Nucleus accumbens (tissue), 56 donors: ENCODE results near the gene PRR5L.
A peak's percentile ranks its signal among the peaks of the same experiment; 100 is the strongest.
"Not testable (repeated sequence)": the region's sequence is repeated elsewhere in the genome, so short reads cannot be mapped to it uniquely, and the experiment has no call there.

Experiments used
- DNase-seq, 56 donors: peaks; one replicate each; lab custom pipeline; 2025; lab: John Stamatoyannopoulos, UW

PRR5L gene

DNA sequence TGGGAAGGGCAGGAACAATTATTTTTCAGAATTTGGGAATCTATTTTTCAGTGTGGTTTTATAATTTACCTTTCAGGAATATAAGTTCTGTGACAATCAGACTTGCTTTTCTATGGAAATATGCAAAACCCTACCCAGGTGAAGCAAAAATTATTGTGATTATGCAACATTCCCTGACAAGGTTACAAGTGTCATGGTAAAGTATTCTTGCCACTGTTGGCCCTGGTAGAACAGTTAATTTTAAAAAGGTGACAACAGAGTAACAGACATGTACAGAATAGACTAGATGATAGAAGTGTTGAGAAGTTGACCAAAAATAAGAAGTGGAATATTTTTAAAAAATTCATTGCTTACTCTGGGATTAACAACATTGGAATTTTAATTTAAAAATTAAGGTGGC is 184.7 kb downstream of the PRR5L start:
- DNase-seq = no peak

DNA sequence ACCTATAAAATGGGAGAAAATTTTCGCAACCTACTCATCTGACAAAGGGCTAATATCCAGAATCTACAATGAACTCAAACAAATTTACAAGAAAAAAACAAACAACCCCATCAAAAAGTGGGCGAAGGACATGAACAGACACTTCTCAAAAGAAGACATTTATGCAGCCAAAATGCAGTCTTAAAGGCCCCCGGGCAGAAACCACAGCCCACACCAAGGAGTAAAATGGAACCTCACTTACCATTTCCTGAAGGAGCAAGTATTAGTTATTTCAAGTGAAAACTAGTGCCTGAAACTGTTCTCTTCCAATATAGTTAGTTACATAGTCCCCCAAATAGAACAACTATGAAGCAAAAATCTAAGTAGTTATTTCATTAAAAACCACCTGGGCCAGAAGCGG is 187.0 kb downstream of the PRR5L start:
- DNase-seq = not testable (repeated sequence)

DNA sequence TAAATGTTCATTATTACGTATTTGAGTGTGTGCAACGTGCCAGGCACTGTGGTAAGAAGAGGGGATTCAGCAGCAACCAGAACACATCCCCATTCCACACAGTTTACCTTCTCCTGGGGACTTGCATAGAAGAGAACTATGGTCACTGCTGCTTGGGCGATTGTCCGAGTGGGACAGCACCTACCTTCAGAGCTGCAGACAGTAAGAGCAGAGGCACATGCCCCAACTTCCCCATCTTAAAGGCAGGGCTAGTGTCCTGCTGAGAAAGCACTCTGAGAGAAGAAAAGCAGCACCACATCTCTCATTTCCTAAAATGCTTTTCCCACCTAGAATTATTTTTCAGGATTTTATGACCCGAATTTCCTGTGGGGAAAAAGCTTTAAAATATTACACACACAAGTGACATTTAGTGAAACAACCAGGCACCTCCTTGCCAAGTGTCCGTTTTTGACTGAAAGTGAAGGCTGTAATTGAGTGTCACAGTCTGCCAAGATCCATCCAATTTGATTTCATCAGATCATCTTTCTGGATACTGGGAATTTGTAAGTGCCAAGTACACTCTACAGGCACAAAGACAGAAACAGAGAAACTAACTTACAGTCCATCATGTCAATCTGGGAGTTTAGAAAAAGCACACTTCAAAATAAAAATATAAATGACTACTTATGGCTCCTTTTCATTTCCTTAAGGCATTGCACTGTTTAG is 189.4 kb downstream of the PRR5L start:
- DNase-seq = no peak

DNA sequence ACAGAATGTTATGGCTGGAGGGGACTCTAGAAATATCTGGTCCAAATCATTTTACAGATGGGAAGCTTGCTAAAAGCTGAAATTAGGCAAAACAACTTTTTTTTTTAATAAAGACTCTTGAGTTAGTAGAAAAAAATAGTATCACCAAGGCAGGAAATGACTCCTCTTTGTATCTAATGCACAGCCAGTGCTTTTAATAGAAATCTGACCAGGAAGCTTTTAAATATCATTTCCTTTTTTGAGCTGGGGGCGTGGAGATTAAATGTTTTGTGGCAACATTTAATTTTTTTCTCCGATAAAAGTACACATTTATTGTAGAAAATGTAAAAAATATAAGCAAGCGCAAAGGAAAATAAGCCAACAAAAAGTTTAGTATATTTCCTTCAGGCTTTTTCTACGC is 191.5 kb downstream of the PRR5L start:
- no peak for DNase-seq

DNA sequence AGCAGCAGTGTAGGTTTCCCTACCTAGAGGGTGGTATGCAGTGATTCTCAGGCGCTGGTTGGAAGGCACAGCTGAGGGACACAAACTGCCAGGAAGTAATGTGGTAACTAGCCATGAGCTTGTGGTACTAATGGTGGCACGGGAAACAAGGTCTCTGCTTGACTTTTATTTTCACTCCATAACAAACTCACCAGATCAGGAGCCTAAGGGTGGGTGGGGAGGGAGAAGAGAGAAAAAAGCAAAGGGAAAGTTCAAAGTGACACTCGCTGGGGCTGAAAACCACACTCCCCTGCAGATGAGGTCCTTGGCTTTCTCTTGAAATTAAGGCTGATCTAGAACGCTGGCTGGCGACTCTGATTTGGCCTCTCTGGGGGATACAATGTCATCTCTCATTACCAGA is 192.0 kb downstream of the PRR5L start:
- no peak for DNase-seq

DNA sequence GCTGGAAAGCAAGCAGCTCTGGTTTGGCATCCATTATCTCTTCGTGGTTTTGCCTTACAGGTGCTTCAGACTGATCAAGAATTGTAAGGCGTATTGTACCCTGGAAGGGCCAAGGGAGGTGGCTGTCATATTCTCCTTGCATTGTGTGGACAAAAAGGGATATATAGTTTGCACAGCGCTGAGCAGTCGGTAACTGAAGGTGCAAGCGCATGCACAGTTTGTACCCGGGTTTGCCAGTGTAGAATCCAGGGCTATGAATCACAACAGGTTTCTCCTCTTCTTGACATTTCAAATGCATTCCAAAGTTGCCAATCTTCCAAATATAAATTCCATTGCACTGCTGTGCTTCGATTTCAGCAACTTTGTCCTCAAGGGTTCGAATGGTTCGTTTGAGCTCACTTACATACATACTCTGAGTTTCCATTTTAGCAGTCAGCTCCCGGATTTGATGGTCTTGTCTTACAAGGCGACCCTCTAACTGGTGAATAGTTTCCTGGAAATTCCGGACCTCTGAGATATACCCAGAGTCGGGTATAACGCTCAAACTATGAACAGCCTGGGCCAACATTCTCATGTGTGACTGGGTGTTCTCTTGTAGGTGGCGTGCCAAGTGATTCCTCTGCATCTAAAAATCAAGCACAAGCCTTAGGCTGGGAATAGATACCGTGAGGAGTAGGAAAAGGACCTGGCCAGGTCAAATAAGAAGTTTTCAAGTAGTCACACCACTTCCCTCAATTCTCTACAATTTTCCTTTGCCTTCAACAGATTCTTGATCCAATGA is 194.1 kb downstream of the PRR5L start:
- DNase-seq = no peak

DNA sequence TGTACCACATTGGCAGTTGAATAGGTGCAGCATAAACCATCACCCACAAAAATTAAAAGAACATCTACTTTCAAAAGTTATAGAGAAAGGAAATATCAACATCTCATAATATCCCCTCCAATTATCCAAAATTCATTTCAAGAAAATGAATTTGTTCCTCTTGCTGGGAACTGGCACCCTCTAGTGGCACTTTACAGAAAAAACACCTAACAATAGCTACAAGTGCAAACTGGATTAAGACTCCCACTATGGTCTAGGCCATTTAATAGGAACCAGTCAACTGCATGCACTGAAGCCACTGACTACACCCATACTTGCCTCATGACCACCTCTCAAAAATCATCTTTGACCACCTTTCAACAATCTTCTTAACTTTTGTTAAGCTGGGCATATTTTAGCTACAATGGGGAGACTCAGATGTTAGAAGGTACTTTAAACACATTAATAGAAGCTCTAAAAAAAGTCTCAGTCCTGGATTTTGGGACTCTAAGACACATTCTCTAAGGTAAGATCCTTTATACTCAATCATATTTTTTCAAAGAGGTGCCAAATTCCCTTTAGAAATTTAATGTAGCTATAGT is 196.7 kb downstream of the PRR5L start:
- DNase-seq = peak in 7 of 56 donors; percentile 2 to 20 (median 10)

DNA sequence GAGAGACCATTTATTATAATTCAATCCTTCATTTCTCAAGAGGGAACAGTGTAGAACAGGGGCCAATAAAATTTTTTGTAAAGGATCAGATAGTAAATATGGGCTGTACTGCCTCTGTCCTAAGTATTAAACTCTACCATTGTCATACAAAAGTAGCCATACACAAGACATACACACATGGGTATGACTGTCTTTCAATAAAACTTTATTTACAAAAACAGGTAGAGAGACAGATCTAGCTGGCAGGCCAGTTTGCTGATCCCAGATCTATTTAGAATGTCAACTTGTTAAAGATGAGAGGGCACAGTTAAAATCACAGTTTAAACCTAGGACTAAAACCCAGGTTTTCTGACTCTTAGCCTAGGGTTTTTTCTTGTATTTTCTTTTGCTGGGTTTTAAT is 197.2 kb downstream of the PRR5L start:
- no peak for DNase-seq

DNA sequence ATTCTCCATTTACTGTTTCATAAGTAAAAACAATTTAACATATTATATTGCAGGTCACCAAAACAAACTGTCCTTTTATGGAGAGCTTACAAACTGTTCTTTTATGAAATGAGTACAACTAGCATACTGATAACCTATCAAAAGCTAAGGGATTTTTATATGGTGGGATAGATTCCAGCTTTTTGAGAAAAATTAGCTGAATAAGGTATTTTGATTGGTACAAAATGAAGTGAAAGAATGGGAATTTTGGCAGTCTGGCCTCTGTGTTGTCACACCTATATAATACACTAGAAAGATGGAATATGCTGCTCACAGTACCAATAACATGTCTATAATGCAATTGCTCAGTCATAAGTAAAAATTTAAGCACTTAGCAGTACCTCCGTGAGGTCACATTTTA is 202.6 kb downstream of the PRR5L start:
- DNase-seq = no peak

DNA sequence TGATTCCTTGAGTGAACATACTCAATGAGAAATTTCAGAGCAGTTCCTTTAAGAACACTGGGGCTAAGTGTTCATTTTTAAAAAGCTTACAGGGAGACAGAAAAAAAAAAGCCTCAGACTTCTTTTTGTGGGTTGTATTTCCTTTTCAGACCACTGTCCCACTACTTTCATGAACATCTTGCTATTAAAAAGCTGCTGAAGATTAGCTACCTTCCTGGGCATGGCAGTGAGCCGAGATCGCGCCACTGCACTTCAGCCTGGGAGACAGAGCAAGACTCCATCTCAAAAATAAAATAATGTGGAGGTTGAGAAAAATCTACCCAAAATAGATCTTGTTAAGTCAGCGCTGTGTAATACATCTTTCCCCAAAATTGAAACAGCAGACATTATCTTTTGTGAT is 203.2 kb downstream of the PRR5L start:
- DNase-seq = no peak

DNA sequence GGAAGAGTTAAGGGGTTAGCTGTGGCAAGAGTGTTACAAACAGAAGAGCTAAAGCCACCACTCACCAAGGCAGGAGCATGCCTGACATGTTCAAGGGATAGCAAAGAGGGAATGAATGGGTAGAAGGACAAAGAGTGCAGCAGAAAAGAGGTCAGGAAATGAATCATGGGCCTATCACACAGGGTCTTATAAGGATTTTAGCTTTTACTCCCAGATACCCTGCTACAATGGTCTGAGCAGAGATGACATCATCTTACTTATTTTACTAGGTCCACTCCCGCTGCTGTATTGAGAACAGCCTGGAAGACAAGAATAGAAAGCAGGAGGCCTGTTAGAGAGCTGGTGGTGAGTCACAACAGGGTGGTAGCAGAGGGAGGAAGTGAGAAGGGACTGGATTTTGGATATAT is 204.2 kb downstream of the PRR5L start:
- peak in 2 of 56 donors; percentile 12 to 26 for DNase-seq

DNA sequence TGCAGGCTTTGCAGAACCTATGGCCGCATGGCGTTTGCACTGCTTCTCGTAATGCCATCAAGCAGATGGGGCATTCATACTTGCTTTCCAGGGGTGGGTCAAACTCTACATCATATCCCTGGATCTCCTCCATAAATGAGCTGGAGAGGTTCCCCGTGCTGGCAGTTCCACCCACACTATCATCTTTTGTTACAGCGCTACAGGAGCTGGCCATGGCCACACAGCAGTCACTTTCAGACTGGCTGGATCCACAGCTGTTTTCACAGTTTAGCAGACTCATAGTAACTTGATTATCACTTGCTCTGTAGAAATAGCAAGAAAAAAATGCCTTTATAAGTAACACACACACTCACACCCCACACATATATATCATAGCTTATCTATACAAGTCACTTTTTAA is 205.1 kb downstream of the PRR5L start:
- peak in 16 of 56 donors; percentile 3 to 45 (median 16) for DNase-seq

DNA sequence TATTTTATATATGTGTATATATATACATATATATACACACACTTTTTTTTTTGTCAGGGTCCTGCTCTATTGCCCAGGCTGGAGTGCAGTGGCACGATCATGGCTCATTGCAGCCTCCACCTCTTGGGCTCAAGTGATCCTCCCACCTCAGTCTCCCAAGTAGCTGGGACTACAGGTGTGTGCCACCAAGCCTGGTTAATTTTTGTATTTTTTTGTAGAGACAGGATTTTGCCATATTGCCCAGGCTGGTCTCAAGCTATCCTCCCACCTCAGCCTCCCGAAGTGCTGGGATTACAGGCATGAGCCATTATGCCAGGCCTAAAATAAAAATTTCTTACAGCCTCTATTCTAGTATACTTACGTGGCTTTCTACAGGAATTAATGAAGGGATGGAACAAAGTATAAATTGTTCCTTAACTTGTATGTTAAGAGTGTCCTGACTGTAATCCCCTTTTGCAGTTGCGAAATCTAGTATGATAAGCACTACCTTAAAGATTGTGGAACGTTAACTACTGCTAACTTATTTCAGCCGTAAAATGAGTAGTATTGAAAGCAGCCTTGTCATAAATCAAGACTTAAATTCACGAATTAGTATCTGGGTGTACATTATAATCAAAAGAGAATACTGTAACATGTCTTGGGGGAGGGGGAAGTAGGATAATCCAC is 211.9 kb downstream of the PRR5L start:
- no peak for DNase-seq

DNA sequence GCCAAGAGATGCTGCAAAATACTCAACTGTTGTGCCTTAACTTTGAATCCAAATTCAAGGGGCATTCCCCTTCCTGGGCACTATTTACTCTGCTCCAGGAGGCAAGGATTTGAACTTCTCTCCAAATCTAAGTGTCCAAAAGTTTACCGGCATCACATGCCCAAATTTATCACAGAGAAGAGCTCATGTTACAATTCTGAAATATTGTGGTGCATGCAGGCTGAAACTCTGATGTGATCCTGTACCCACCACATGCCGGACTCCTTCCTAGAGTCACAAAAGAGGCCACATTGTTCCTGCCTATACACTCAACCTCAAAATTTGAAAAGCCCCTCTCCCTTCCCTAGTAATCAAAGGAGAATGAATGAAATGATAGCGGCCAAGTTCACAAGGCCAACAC is 212.7 kb downstream of the PRR5L start:
- no peak for DNase-seq

DNA sequence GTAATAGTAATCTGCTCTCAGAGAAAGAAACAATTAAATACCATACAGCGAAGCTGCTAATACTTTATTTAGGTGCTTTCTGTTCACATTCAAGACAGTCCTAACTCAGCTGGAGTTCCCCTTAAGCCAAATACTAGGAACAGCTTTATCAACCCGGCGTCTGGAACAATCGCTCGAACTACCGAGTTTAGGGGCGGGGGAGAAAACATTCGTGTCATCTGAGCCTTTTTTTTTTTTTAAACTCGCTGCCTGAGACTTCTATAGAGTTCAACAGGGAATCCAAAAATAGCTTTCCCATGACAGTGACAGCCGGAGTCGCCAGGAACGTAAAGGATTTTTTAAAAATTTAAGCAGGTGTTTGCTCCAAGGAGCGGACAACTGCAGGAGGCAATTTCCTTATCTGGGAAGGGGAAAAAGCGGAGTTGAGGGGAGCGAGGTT is 213.1 kb downstream of the PRR5L start:
- DNase-seq = peak in 8 of 56 donors; percentile 2 to 57 (median 30)

DNA sequence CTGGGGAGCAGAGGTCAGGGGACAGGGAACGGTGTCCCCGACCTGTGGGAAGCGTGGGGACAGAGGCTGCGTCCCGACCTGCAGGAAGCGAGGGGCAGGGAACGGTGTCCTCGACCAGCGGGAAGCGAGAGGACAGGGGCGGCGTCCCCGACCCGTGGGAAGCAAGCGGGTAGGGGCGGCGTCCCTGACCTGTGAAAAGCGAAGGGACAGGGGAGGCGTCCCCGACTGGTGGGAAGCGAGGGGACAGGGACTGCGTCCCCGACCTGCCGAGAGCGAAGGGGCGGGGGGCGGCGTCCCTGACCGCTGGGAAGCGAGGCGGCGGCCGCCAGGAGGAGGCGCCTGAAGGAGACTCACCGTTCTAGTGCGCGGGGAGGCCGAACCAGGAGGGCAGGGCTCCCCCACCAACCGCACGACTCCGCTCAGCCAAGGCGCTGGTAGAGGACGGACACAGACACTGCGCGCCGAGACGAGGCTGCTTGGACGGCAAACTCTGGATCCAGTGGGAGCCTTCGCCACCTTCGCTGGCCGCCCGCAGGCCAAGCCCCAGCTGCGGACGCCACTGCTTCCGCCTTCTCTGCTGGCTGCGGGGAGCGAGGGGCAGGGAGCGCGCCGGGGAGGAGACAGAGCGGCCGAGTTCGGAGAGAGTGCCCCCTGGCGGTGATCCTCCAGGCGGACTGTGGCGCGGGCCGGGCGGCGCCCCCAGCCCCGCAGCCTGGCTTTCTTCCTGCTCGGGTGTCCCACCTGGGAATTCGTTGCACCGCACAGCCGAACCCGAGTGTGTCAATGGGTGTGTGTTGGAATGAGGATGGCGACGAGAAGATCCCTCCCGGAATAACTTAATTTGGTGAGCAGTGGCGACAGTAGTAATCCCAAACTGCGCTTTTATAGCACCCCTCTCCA is 213.9 kb downstream of the PRR5L start, which contains the start of gene TRAF6:
TSS of gene TRAF6 (minus strand) at position 579 of the 900 bp plus-strand sequence. CDS start 8,757 bp downstream, outside the sequence.
- DNase-seq = peak in 55 of 56 donors; percentile 6 to 95 (median 78)

DNA sequence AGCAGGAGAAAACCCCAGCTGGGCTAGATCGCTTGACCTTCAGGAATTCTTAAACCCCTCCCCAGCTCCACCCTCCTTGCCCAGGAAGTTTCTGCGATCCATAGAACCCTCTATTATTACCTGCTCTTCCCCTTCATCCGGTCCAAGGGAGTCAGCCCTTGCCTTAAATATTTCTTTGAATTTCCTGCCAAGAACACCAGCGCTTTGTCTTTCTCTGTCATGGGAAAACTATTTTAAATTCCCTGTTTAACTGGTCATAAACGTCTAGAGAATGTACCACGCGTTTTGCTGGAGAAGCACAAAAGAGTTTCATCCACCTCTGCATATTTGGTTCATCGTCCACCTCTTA is 214.5 kb downstream of the PRR5L start:
- DNase-seq = no peak

DNA sequence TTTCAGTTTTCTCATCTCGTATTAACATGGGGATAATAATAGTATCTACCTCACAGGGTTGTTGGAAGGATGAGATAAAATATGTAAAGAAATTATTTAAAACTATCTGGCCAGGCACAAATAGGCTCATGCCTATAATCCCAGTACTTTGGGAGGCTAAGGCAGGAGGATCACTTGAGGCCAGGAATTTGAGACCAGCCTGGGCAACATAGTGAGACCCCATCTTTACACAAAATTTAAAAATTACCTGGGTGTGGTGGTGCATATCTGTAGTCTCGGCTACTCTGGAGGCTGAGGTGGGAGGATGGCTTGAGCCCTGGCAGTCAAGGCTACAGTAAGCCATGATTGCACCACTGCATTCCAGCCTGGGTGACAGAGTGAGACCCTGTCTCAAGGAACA is 215.0 kb downstream of the PRR5L start:
- DNase-seq = not testable (repeated sequence)

DNA sequence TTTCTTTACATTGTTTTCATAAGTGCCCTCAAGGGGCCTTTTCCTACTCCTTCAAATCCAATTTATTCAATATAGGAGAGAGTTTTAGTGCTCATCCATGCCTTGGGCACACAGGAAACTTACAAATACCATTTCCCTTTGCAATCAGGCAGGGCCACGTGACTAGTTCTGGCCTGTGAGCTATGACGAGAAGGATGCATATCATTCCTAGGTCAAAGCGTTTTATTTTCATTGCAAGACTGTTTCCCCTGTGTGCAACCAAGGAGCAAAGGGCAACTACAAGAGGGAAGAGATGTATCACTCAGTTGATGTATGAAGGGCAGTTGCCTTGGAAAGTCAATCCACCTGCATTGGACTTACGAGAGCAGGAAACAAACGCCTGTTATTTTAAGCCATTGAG is 215.9 kb downstream of the PRR5L start:
- no peak for DNase-seq

DNA sequence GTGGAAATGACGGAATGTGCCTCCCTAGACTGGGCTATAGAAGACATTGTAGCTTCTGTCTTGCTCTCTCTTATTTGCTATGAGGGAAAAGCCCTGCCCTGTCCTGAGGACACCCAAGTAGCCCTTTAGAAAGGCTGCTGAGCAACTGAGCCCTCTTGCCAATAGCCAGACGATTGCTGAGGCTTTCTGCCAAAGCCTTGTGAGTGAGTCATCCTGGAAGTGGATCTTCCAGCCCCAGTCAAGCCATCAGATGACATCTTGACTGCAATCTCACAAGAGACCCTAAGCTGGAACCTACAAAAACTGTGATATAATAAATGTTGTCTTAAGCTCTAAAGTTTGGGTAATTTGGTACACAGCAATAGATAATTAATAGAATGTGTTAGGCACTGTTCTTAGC is 217.9 kb downstream of the PRR5L start:
- no peak for DNase-seq
